HG03565 (cell line): ENCODE measurements around the gene C10orf105.

Experiments
- ATAC-seq: cut with Tn5 transposase; IDR thresholded peaks from one replicate; pipeline ENCODE4 v1.9.1; 2021; ENCODE audit warnings: mild to moderate bottlenecking, moderate library complexity; ENCODE audit not compliant: unreplicated experiment

The C10orf105 gene

DNA sequence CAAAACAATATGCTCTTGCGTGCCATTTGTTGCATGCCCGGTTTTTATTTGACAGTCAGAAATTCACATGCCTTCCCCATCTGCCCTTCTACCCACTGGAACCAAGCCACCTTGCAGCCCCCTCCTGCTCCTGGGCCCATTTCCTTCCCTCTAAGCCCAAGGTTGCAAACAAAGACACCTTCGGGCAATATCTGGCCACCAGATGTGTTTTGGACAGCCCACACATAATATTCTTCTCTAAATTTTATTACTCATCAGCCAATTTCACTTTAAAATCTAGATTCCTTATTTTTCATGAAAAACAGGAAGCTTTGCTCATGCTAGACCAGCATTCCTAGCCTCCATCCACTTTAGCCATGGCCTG is 18.2 kb upstream of the C10orf105 start:
- no peak for ATAC-seq

DNA sequence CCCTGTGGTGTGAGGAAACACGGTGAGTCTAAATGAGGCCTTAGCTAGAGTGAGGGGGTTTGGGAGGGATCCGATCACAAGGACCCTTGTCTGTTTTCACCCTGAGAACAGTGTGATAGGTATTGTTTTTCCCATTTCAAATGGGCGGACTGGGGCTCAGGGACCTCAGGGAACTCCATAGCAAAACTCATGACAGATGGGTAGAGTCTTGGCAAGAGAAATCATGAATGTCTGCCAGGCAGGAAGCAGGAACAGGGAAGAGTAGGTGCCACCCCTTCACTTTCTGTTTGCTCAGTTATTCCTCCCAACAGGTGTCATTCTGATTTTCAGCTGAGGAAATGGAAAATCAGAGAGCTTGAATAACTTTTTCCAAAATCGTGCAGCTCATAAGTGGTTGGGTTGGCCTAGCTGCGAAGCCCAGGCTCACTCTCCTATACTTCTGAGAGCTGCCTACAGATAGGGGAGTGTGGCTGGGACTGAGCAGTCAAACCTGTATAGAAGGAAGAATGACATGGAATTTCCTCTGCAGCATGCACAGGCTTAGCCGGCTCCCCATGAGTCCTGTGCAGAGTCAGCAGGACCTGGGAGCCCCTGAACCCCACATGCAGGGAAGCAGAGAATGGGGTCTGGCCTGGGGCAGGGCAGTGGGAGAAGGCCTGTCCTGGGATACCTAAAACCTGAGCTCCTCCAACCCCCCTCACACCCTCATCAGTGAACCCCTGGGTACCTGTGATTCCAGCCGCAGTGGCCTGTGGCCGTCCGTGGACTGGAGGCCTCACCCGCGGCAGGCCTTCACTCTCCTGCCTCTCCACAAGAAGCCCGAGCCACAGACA is 17.6 kb upstream of the C10orf105 start:
- no peak for ATAC-seq

DNA sequence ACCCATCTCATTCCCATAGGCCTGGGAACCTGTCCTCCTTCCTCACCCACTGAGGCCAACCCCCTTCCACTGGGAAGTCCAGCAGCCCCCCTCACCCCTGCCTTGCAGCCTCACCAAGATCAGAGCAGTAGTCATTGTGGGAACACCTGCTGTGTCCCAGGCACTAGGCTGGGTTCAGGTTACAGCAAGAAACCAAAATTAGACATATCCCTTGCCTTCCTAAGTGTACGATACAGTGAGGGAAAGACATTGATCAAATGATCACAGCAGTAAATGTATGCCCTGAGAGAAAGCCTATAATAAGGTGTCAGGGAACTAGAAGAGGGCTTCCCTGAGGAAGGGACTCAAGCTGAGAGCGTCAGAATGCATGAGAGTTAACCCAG is 17.0 kb upstream of the C10orf105 start:
- ATAC-seq, result no peak

DNA sequence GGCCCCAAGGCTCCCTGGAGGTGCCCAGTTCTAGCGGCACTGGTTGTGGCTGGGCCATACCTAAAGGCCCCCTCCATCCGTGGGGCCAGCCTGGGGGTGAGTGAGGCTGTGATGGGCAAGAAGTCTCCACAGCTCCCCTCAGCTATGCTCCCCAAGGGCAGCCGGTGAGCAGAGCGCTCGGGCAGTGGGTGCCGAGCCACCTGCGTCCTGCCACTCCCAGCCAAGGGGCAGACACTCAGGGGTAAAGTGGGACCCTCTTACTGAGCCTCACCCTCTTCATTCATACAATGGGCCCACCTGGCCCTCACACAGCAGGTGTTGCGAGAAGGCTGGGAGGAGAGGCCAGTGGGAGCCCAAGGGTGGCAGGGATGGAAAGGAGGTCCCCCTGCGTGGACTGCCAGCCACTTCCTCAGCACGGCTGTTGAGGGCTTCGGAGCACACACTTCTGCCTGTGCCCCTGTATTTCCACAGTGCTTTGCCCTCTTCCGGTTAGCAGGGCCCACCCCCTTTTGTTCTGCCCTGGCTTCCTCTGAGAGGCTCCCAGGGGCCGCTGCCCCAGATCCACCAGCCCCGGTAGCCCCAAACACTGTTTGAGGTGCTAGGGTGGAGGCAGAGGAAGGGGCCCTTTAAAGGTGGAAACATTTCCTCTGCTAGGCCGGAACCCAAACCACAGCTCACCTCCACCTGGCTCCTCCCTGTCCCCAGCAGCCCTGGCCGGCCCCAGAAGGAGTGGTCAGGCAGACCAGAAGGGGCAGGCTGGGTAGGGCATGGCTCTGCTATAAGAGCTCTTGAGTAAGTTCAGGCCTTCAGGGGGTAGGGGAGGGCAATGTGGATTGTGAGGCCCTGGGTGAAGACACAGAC is 16.4 kb upstream of the C10orf105 start:
- no peak for ATAC-seq

DNA sequence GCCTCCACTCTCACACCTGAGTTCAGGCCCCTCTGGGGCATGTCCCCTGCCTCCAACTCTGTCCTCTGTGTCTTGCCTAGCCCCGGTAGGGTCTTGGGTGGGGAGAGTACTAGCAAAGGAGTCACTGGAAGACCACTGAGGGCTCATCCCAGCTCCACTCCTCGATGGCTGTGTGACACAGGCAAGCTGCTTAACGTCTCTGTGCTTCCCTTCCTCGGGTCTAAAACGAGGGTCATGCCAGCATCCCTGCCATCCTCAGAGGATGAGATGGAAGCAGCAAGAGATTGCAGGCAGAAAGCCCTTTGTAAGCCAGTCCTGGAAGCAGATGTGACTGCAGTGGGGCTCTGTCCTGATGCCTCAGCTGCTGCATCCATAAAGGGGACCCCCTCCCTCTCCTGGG is 15.2 kb upstream of the C10orf105 start:
- no peak for ATAC-seq

DNA sequence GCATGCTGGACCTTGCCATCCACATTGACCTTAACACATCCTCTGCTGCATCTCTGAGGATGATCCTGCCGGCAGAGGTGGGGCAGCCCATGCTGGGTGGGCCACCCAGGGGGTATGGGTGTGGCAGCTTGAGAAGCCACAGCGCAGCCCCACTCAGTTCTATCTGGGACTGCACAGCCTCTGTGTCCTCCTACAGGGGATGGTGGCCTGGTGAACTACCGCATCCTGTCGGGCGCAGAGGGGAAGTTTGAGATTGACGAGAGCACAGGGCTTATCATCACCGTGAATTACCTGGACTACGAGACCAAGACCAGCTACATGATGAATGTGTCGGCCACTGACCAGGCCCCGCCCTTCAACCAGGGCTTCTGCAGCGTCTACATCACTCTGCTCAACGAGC is 12.2 kb upstream of the C10orf105 start:
- no peak for ATAC-seq

DNA sequence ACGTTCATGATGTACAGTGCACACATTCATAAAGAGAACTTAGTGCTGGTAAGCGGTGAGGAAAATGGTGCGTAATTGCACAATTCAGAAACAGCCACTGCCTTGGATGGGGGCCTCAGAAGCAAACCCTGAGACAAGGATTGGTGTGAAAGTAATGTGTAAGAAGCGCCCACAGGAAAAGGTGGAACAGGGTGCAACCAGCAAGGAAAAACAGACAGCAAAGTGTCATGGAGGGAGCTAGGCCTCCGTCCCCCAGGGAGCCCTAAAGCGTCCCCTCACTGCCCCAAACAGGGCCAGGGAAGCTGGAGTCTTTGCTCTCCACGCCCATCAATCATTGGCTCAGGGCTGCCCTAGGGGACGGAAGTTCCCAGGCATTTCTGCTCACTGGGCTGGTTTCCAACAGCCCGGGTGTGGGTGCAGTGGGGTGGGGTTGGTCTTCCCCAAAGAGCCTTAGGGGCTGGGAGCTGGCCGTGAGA is 9.6 kb upstream of the C10orf105 start:
- no peak for ATAC-seq

DNA sequence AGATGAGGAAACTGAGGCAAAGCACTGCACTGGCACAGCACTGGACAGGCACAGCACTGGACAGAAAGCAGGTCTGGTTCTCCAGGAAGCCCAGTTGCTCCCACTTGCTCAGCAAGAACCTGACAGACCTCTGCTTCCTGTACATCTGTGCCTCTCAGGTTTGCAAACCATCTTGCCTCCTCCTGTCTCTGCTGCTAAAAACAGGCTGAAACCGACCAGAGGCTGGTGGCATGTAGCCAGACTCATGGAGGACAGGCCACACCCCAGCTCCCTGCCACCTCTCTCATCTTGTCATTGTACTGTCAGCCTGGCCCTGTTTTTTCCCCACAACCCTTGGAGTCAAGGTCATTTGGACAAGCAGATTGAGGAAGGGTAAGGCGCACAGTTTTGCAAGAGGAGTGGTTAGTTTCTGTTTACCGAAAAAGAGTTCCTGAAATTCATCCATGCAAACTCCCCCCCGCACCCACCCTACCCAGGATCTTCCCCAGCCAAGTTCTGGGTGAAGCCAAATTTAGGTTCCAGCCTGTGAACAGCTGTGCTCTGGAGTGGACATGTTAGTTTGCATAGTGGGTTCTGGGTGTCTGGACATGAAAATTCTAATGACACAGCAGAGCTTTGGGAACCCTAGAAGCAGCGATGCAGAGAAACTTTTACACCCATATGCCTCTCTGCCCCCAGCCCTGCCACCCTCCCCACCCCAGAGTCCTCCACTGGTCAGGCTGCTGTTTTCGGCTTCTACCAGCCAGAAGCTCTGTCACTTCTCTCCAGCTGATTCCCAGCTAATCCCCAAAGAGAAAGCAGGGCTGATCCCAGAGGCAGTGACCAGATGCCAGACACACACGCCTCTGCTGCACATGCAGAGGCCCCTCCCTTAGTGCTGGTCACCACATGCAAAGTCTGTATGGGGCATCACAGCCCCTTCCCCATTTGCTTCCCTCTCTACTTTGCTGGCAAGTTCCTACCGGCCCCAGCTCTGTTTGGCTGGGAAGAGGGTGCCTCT is 8.5 kb upstream of the C10orf105 start:
- ATAC-seq, result peak; percentile 36

DNA sequence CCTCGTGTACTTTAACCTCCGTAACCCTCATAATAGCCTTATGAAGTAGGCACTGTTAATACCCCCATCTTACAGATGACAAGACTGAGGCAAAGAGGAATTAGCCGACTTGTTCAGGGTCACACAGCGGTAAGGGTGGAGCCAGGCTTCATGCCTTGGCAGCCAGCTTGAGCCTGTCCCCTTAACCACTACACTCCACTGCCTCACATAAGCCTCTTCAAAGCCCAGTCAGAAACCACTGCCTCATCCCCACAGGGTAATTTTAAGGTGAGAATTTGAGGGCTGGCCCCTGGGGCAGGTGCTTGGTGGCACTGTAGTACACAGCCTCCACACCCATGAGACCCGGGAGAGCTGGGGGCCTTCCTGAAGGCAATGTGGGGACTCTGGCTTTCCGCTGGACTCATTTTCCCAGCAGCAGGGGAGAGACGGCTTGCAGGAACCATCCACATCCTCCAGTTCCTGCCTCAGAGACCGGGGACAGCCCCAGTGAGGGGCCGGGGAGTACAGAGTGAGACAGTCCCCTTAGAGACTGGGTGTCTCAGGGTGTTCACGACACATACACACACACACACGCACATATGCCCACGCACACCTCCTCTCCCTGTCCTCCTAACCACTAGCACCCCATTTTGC is 7.6 kb upstream of the C10orf105 start:
- peak; percentile 34 for ATAC-seq

DNA sequence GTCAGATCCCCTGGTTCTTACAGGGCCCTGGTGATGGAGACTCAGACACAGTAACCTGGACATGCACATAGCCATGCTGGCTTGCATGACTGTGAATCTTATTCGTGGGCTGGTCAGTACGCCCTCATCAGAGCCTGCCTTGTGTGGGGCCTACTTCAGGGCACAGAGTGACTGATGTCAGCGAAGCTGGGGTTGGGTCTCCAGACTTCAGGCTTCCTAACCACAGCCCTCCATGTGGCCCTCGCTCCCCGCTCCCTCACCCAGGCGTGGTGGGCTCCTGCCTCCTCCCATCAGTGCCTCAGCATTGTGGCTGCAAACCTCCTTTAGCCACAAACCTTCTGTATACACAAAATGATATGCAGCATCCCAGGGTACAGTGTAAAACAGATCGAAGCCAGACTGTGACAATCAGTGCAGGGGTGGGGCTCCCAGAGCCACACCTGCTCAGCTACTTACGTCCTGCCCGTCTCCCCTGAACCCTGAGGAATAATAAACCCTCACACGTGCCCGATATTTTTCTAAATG is 7.1 kb upstream of the C10orf105 start:
- peak; percentile 3 for ATAC-seq

DNA sequence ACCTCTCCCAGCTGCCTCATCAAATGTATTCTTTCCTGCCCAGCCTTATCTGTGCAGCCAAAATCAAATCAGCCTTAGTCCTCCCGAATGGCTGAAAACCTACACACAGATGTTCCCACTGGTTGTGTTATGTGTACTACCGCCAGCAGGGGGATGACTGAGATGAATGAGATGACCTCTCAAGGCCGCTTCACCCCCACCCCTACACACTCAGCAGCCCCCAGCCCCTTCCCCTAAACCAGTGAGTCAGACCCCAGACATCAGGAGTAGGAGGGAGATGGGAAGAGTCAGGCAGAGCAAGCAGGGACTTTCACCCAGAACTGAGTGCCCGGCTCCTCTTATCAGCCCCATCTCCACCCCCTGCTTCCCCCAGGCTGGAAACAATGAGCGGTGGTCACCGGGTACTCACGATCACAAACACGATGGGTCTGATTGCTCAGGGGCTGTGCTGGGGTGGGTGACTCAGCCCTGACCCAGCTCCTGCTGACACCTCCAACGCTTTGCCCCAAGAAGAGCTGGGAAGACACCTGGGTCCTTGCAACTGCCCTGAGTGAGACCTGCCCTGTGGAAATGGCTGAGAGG is 6.5 kb upstream of the C10orf105 start:
- ATAC-seq, result no peak

DNA sequence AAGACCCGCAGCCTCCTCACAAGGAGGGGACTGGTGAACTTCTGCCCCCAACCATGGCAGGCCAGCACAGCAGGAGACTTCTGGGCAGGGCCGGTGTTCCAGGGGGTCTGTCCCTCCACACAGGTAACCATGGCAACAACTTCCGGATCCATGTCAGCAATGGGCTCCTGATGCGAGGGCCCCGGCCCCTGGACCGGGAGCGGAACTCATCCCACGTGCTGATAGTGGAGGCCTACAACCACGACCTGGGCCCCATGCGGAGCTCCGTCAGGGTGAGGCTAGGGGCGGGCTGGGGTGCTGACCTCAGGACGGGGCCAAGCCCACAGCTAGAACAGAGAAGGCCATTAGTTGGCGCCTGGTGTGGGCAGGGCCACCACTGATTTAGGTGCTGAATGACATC is 5.7 kb upstream of the C10orf105 start:
- ATAC-seq, result no peak

DNA sequence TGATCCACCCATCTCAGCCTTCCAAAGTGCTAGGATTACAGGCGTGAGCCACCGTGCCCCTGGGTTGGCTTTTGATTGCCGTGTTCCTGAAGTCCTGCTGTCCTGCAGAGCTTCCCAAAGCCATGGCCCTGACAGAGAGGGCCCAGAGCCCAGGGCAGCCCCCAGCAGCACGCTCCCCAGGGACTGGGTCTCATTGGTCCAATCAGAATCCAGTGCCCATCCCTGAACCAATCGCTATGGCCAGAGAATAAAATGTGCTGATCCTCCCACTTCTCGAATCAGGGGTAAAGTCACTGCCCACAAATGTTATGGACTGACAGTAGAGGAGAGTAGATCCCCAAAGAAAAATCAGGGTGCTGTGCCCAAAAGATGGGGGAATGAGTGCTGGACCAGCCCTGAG is 5.0 kb upstream of the C10orf105 start:
- ATAC-seq, result no peak

DNA sequence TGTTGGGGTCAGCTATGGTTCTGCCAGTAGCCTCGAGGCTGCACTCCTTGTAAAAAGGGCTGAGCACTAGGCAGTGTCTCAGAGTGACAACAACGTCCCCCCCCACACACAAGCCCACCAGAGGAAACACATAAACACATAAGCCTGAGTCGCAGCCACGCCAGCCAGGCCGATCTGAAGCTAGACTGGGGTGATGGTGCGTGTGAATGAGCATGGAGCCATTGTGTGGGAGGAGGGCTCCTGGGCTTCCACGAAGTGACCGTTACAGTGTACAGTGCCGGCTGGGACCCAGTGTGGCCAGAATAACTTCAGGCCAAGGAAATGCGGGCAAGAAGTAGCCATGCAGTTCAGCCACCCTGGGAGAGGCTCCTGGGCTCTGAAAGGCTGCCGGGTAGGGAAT is 3.7 kb upstream of the C10orf105 start:
- no peak for ATAC-seq

DNA sequence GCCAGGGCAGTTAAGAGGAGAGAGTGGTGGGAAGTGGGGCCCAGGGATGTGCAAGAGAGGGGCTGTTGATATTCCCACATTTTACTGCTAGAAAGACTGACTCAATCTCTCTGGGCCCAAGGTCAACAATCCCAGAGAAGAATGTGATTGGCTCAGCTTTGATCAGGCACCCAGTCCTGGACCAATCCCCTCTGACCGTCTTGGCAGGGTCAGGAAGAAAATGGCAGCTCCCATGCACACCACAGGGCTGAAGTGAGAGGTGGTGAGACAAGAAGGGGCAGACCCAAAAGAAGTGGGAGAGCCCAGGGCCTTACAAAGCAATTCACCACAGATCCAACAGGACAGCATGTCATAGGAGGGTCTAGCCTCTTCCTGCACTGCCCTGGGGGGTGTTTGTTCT is 3.3 kb upstream of the C10orf105 start:
- ATAC-seq, result no peak

DNA sequence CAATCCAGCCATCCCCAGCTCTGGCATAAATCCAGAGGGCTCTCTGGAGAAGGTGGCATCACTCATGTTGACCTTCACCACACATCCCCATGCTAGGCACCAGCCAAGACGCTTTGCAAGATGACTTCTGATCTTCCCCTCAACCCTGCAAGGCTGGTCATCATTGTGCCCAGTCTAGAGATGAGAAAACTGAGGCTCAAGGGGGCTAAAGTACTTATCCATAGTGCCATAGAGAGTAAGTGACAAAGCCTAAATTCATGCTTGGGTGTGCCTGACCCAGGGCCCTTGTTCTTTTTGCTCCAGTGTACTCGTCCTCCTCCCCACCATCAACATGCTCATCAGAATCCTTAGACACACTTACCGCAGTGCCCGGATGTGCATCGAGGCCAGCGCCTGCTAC is 1.7 kb upstream of the C10orf105 start:
- no peak for ATAC-seq

DNA sequence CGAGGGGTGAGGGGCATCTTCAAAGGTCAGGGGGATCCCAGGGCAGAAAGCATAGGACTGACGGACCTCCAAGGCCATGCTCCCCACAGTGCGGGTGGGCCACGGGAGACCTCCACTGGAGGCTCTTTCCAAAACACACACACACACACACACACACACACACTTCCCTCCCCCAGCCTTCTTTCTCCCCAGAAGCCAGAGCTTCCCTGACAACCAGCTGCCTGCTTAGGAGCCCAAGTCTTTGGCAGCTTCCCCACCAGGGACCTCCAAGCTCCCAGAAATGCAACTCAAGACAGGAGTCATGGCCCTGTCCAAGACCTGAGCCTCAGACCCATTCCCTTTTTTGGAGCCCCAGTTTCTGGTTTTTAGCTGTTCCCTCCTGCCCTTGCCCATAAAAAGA is 710 bp upstream of the C10orf105 start:
- no peak for ATAC-seq

DNA sequence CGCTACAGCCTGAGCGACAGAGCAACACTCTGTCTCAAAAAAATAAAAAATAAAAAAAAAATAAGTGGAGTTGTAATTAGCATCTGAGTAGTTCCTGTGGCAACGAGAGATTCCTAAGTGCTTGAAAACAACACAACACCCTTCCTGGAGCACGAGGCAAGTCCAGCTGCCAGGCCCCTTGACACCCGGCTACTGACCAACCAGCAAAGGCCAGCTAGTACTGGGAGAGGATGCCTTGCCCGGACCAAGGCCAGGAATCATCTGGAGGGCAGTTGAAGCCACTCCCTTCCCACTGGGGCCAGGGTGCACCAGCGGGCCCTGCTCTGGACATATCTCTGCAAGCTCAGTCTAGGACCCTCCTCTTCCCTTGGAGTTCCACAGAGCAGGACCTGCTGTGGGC is 536 bp downstream of the C10orf105 start:
- ATAC-seq, result no peak

DNA sequence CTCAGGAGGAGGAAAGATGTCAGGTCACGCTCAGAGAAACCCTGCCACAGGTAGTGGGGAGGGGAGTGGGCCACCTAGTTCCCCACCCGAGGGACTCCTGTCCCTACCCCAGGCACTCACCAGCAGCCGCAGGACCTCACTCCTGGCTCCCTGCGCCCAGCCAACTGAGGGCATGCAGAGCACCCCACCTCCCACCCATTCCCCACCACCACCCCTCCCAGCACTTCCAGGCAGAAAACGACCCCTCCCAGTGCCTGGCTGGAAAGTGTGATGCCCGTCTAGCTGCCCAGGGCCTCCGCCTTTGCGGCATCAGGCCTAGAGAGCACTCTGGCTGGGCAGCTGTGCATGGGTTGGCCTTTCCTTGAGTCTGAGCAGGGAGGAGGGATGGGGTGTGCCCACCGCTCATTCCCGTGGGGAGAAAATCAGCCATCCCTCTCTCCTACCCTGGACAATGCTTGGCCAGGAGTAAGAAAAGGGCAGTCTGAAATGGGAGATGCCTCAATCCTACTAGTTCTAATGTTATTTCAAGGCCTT is 1.3 kb downstream of the C10orf105 start:
- no peak for ATAC-seq

DNA sequence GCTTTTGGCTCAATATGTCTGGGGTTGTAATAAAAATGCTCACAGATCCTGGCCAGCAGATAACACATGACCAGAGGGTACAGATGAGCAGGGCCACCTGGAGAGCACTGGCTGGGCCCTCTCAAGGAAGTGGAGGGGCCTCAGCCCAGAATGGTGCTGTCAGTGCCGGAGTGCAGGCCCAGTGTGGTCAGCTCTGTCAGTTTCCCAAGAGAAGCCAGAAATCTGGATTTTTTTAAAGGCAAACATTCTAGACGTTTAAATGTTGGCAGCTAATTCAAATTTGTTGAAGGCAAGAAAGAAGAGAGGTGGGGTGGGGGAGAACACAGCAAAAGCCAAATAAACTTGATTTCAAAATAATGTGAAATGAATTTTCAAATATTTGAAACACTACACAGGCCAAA is 2.0 kb downstream of the C10orf105 start:
- ATAC-seq, result no peak
